WERI-Rb-1 (cell line): ENCODE data around the gene ABLIM3.
"Not testable (repeated sequence)": the region's sequence is repeated elsewhere in the genome, so short reads cannot be mapped to it uniquely, and the experiment has no call there.

Source experiments
- DNase-seq: peaks from one replicate; pipeline ENCODE4 v3.0.0-alpha.2; 2020
- H3K27ac ChIP-seq: fragments of 250-450 bp; sonication (Bioruptor Pico); 2 replicates; pipeline ENCODE4 v1.5.1; 2020; ENCODE audit warnings: mild to moderate bottlenecking, moderate library complexity
- H3K27me3 ChIP-seq: fragments of 250-450 bp; sonication (Bioruptor Pico); 2 replicates; pipeline ENCODE4 v1.5.1; 2021; ENCODE audit warnings: mild to moderate bottlenecking, low read depth, moderate library complexity; ENCODE audit not compliant: insufficient read depth, severe bottlenecking
- H3K36me3 ChIP-seq: fragments of 250-450 bp; sonication (Bioruptor Pico); 2 replicates; pipeline ENCODE4 v1.5.1; 2020; ENCODE audit warnings: mild to moderate bottlenecking, moderate library complexity
- H3K4me3 ChIP-seq: 2 replicates; pipeline ENCODE4 v1.5.1; 2011; ENCODE audit warnings: low read depth, mild to moderate bottlenecking, control low read depth, low read length
- H3K9me3 ChIP-seq: fragments of 250-450 bp; sonication (Bioruptor Pico); 2 replicates; pipeline ENCODE4 v1.5.1; 2021; ENCODE audit warnings: mild to moderate bottlenecking, moderate library complexity; ENCODE audit not compliant: severe bottlenecking
- TF ChIP-seq, protein P1 (sequence below): IDR thresholded peaks from 2 replicates; pipeline ENCODE4 v1.5.1; 2011; ENCODE audit warnings: low read depth, mild to moderate bottlenecking, control low read depth, inconsistent platforms, low read length

The ABLIM3 gene

DNA sequence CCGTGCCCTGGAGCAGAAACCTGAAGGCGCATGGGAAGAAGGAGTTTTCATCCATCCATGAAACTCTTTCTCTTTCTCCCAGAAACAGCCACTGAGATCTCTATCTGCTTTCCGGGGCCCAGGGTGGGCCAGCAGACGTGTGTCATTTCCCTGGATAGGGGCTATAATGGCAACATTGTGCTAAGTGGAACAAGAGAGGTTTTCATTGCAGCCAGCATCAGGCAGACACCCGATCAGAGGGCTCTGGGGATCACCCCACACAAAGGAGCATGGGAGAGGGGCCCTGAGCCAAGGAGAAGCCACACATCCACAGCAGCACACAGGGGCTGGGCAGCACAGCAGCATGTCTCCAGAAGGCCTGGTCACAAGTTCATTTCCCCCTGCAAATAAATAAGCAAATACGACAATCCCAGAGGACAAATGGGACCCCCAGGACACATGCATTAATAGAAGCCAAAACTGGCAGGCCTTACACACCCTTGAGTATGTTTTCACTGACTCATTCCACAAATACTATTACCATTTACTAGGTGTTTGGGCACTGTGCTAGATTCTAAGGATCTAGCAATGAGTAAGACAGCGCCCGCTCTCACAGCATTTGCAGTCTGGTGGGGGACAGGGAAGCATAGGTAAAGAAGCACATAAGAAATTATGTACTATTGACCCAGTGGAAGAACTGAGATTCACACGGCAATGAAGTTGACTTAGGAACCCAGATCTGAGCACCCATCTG, 126.1 kb downstream of the ABLIM3 start:
- no peak overlapping the region for H3K4me3 ChIP-seq
- TF ChIP-seq, protein P1, sequence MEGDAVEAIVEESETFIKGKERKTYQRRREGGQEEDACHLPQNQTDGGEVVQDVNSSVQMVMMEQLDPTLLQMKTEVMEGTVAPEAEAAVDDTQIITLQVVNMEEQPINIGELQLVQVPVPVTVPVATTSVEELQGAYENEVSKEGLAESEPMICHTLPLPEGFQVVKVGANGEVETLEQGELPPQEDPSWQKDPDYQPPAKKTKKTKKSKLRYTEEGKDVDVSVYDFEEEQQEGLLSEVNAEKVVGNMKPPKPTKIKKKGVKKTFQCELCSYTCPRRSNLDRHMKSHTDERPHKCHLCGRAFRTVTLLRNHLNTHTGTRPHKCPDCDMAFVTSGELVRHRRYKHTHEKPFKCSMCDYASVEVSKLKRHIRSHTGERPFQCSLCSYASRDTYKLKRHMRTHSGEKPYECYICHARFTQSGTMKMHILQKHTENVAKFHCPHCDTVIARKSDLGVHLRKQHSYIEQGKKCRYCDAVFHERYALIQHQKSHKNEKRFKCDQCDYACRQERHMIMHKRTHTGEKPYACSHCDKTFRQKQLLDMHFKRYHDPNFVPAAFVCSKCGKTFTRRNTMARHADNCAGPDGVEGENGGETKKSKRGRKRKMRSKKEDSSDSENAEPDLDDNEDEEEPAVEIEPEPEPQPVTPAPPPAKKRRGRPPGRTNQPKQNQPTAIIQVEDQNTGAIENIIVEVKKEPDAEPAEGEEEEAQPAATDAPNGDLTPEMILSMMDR, result no peak
- no peak for DNase-seq
- H3K27ac ChIP-seq, result no peak overlapping the region
- peaks cover 8% of the 10 kb centered on the region for H3K9me3 ChIP-seq
- no peaks in the 10 kb centered on the region for H3K36me3 ChIP-seq
- peaks cover 59% of the 10 kb centered on the region for H3K27me3 ChIP-seq

DNA sequence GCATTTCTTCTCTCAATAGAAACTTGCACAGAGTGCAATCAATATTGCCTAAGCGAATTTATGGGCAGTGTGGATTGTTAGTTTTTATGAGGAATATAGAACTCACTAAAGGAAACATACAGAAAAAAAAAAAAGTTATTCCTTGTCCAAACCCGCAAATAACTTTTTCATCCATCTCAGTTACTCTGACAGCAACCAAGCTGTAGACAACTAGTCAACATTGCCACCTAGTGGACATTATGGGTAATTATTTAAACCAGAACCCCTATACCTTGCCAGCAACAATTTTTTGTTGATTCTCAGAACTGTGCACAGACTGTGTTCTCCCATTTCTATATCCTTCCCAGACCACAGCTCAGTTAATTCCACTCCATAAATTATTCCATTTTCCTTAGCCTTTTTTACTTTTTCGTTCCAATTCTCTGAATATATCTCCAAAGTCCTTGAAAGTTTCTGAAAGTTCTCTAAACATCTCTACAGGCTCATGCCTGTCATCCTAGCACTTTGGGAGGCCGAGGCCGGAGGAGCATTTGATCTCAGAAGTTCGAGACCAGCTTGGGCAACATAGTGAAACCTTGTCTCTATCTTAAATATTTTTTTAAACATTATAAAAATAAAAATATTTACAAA, 127.8 kb downstream of the ABLIM3 start:
- no peak for DNase-seq
- Histone ChIP-seq H3K27ac (no peak overlapping the region), H3K9me3 (peaks cover 8% of the 10 kb centered on the region), H3K4me3 (no peak overlapping the region), H3K27me3 (peaks cover 62% of the 10 kb centered on the region), H3K36me3 (no peaks in the 10 kb centered on the region)
- TF ChIP-seq, protein P1, result peak; percentile 34; the same call in 1 of the 2 replicates

DNA sequence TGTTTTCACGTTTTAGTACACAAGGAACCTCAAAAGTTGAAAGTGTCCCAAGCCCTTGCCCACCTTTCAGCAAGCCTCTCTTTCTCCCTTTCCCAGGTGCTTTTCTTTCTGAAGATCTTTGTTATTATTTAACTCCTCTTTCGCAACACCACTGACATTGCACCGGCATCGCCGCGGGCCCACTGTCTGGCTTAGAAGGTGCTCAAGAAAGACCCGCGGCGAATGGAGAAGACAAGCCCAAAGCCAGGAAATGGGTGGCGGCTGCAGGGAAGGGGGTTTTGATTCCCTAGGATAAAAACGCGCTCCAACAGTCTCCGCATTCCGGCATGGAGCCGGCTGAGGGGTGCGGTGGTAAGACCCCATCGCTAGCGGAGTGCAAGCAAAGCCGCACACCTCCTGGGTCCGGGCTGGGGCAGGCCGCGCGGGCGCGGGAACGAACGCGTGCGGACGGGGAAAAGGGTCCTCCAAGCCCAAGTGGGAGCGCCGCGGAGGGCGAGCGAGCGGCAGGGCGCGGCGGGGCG, 130.0 kb downstream of the ABLIM3 start:
- no peak for DNase-seq
- Histone ChIP-seq H3K27ac (no peak overlapping the region), H3K9me3 (peaks cover 8% of the 10 kb centered on the region), H3K4me3 (peak overlapping the region; percentile 33), H3K27me3 (peaks cover 56% of the 10 kb centered on the region), H3K36me3 (no peaks in the 10 kb centered on the region)
- TF ChIP-seq, protein P1, result no peak

DNA sequence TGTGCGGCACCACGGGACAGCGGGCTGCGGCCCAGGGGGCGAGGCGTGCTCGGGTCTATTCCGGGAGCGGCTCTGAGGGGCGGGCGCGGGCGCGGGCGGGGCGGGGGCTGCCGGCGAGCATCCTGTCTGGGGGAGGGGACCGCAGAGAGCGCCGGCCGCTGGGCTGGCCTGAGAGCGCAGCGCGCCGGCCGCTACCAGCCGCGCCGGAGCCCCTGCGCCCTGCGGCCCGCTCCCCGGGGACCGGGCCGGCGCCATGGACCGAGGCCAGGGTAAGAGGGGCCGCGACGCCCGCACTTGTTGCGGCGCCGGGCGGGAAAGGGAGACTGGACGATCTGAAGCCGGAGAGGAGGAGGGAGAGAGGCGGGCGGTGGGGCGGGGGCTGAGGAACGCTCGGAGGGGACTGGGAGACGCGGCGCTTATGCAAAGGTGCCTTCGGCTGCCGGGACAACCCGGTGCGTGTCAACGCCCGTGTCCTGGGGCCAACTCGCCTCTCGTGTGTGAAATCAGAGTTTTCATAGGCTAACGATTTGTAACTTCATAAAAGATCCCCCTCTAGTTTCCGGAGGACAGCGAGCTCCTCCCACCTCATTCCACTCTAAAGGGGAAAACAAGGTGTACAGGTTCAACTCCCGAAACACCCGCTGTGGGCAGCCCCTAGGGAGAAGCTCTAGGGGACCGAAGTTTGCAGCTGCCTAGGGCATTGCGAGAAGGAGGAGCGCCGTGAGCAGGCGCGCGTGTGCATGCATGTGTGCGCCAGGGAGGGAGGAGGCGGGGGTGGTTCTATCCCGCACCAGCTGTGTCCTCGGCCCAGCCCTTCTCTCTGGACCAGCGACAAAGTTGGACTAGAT, 130.6 kb downstream of the ABLIM3 start, which contains the start of gene AFAP1L1:
AFAP1L1 (plus strand) TSS at position 144 of the 848 bp plus-strand sequence; CDS start at position 254, 110 bp downstream.
- TF ChIP-seq, protein P1, result no peak
- Histone ChIP-seq H3K4me3 (peak within 1 kb of the TSS; percentile 55), H3K27me3 (peaks cover 51% of the 10 kb centered on the region), H3K27ac (no peak within 1 kb of the TSS), H3K36me3 (no peaks in the 10 kb centered on the region), H3K9me3 (peaks cover 8% of the 10 kb centered on the region)
- DNase-seq, result peak; percentile 49

DNA sequence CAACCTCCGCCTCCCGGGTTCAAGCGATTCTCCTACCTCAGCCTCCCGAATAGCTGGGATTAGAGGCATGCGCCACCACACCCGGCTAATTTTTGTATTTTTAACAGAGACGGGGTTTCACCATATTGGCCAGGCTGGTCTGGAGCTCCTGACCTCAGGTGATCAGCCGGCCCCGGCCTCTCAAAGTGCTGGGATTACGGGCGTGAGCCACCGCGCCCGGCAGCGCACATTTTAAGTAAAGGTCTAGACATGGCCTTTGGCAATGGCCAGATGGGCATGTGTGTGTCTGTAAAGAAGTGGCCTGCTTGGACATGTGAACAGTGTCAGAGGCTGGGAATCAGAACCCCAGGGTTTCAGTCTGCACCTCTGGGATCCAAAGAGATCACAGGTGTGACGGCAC, 131.5 kb downstream of the ABLIM3 start:
- H3K4me3 ChIP-seq, H3K36me3 ChIP-seq, H3K9me3 ChIP-seq, H3K27ac ChIP-seq, DNase-seq: not testable (repeated sequence)
- peaks cover 49% of the 10 kb centered on the region for H3K27me3 ChIP-seq
